HG02852 (cell line): ENCODE results near the gene PVR.
"Not testable (repeated sequence)": the region's sequence is repeated elsewhere in the genome, so short reads cannot be mapped to it uniquely, and the experiment has no call there.

Experiments
- ATAC-seq: cut with Tn5 transposase; IDR thresholded peaks from one replicate; pipeline ENCODE4 v1.9.1; 2021; ENCODE audit warnings: mild to moderate bottlenecking, moderate library complexity; ENCODE audit not compliant: unreplicated experiment

PVR gene, protein sequence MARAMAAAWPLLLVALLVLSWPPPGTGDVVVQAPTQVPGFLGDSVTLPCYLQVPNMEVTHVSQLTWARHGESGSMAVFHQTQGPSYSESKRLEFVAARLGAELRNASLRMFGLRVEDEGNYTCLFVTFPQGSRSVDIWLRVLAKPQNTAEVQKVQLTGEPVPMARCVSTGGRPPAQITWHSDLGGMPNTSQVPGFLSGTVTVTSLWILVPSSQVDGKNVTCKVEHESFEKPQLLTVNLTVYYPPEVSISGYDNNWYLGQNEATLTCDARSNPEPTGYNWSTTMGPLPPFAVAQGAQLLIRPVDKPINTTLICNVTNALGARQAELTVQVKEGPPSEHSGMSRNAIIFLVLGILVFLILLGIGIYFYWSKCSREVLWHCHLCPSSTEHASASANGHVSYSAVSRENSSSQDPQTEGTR

GRCh38 chr19:44643605-44644401 is at the start of gene PVR:
TSS of gene PVR (plus strand) at chr19:44643910. CDS start at chr19:44644097, 187 bp downstream.
- no peak for ATAC-seq

DNA sequence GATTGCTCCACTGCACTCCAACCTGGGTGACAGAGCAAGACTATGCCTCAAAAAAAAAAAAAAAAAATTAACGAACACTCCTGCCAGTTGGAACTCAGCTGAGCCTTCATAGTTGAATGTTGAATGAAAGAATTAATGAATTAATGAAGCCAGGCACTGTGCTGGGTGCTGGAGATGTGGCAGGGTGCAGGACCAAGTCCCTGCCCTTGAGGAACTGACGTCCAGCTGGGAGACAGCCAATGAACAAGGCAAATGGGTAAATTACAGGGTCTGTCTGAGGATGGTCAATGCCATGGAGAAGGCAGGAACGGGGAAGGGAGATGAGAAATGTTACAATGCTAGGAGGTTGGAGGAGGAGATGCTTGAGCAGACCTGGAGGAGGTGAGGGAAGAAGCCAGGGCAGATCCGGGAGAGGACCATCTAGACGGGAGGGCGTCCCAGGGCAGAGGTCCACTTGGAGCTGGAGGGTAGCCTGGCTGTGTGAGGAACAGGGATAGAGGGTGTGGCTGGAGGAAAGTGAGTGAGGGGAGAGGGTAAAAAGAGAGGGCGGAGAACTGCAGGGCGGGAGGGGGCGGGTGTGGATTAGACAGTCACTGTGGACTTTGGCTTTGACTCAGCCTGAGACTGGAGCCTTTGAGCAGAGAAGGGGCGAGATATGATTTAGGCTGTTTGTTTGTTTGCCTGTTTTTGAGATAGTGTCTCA is 47.1 kb upstream of the PVR start:
- ATAC-seq = no peak

GRCh38 chr19:44597131-44597491 is 46.6 kb upstream of the PVR start:
- no peak for ATAC-seq

- no peak for ATAC-seq
Measured at GRCh38 chr19:44598355-44598754, 45.4 kb upstream of the PVR start.

- no peak for ATAC-seq
Measured at GRCh38 chr19:44598880-44599279, 44.8 kb upstream of the PVR start.

DNA sequence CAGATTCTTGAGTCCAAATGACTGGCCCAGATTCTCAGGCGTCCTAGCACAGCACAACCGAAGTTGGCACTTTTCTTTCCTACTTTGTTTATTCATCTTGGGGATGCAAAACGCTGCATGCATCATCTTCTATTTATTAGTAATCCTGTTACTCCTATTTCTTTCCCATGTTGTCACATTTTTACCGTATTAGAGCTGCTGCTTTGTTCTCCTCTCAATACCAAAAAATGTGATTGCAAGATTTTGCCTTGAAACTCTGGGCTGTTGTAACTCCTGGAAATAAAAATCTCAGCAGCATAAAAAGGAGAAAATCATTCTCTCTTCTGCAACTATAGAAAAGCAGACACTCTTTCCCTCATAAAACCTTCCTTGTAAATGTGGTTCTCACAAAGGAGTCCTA is 43.2 kb upstream of the PVR start:
- no peak for ATAC-seq

DNA sequence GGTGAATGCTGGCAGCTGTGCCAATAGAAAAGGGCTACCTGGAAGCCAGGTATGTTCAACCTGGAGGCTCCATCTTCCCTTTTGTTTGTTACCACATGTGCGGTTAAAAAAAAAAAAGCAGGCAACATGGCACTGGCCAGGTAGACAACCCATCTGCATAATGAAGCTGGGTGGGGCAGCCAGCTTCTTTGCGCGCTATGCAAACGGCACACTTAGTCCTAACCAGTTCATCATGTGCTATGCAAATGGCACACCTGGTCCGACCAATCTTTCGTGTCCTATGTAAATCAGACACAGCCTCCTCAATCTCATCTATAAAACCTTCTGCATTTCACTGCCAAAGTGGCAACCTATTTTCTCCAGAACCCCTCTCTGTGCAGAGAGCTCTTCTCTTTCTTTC is 41.6 kb upstream of the PVR start:
- ATAC-seq = no peak

DNA sequence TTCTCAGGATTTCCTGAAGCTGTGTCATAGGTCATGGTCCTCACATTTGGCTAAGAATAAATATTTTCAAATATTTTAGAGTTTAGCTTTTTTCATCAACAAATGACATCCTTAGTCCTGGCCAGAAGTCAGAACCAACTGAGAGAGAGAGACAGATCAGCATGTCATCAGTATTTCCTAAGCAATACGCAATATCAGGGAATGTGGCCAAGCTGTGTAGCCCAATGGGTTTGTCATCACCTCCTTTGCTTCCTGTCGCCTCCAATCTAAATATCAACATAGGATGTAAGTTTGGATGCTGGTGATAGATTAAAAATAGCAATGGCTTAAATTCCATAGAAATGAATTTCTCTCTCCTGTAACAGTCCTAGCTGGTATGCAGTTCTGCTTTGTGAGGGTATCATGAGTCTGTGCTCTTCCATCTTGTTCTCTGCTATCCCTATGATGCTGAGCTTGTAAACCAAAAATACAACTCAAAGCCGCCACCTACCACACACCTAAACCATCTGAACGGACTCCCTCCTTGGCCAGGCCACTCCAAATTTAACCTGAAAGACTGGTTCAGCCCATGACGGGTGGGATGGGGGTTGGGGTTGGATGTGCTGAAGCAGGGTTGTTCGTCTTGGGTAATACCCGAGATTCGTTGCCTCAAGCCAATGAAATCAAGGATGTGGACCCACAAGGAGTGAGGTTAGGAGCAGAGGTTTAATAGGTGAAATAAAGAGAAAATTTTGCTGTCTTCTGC is 40.3 kb upstream of the PVR start:
- no peak for ATAC-seq

GRCh38 chr19:44604241-44604640 is 39.5 kb upstream of the PVR start:
- no peak for ATAC-seq

DNA sequence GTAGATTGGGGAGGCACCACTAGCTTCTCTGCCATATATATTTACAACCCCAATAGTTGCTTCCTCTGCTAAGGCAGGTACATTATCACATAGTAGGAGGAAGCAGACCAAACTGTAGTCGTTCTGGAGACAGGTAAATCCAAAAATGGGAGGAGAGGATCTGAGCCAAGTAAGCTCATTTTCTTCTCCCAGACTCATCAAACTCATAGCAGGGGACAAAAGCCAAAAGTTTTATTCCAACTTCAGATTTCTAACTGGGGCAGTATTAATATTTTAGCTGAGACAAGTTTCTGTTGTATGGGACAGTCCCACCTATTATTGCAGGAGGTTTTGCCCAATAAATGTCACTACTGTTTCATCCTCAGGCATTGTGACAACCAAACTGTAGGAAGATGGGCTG is 38.2 kb upstream of the PVR start:
- ATAC-seq = no peak

- no peak for ATAC-seq
Measured at GRCh38 chr19:44607049-44607448, 36.7 kb upstream of the PVR start.

DNA sequence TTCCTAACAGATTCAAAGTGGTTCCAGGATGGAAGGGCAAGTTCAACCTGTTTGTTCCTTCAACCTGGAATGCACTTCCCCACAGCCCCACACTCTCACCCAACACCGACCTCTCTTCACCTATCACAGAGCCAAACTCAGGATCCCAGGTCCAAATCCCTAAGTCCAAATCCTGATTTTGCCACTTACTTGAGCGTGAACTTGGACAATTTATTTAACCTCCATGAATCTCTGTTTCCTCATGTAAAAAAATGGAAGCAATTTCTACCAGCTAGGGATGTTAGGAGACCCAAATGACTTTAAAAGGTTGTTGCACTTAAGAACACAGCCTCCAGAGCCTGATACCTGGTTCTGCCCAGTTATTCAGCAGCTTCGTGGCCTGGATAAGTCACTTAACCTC is 35.8 kb upstream of the PVR start:
- no peak for ATAC-seq

DNA sequence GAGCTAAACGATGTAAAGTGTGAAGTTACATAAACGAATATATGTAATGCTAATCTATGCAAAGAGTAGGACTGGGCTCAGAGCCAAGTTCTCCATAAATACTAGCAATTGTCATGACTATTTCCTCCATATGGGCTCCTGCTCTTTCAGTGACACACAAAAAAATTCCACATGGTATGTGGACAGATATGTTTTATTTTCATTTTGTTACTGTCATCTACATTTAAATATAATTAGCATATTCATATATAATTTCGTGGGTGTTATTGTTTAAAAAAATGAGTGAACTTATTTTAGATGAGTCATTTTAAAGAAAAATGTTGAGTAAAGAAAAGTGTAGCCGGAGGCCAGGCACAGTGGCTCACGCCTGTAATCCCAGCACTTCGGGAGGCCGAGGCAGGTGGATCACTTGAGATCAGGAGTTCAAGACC is 35.3 kb upstream of the PVR start:
- ATAC-seq = no peak

DNA sequence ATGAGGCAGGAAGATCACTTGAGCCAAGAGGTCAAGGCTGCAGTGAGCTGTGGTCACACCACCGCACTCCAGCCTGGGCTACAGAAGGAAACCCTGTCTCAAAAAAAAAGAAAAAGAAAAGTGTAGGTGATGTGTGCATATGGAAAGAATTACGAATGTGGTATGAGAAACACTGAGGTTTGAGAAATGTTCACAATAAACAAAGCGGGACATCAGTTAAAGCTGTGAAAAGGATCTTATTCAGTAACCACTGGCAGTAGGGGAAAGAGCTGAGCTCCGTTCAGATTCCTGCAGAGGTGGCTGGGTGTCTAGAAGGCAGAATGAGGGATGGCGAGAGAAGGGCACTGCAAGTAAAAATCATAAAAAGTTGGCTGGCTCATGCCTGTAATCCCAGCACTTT is 34.5 kb upstream of the PVR start:
- ATAC-seq = no peak

DNA sequence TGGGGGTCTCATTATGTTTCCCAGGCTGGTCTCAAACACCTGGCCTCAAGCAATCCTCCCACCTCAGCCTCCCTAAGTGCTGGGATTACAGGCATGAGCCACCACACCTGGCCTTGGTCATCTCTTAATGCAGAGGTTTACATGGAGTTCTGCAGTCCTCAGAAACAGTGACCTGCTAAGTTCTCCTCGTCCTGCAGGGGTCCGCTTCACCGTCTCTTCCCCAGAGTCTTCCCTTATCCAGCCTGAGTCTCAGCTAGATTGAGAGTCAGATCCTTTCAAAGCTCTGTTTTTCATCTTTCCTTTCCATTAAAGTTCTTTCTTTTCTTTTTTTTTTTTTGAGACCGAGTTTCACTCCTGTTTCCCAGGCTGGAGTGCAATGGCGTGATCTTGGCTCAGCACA is 33.2 kb upstream of the PVR start:
- ATAC-seq = not testable (repeated sequence)

- no peak for ATAC-seq
Measured at GRCh38 chr19:44611812-44612295, 31.9 kb upstream of the PVR start.

DNA sequence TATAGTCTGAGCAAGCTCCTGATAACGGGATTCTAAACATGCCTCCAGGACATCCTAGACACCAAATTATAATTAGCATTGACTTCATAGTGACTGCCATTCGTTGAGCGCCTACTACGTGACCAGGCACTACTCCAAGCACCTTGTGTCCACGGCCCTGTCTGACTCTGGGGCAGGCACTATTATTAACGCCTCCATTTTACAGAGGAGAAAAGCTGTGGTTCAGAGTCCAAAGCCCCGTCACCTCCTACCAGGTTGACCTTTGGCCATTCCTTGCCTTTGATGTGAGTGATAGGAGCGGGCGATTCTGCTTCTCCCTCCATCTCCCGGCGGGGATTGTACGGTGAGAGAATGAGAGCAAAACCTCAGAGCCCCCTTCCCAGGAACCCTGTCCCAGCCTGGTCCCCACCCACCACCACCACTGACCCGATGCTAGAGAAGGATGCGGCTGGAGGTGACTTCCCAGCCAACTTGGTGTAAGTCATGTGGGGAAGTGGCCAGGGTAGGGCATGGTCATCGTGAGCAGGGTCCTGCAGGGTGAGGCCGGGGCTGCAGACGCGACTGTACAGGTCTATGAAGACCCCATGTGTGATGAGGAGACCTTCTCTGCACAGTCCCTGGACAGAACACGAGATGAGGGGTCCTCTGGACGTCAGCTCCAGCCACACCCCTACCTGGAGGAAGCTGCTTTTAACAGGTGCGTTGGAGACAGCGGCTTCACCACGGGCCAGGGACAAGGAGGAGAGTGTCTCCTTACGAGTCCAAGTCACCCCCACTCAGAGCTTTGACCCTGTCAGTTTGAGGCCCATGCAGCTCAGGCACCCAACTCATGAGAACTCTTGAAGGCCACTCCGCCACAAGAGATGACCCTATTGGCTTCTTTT is 30.2 kb upstream of the PVR start, which contains the start of gene IGSF23:
TSS of gene IGSF23 (plus strand) at position 269 of the 884 bp plus-strand sequence. CDS start at position 352, 83 bp downstream.
- no peak for ATAC-seq

DNA sequence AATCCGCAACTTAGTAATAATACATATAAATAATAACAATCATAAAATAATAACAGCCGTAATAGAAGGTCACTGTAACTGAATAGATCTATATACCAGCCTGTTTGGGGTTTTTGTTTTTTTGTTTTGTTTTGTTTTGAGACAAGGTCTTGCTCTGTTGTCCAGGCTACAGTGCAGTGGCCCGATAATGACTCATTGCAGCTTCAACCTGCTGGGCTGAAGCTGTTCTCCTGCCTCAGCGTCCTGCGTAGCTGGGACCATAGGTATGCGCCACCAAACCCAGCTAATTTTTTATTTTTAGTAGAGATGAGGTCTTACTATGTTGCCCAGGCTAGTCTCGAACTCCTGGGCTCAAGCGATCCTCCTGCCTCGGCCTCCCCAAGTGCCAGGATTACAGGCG is 29.4 kb upstream of the PVR start:
- ATAC-seq = no peak

DNA sequence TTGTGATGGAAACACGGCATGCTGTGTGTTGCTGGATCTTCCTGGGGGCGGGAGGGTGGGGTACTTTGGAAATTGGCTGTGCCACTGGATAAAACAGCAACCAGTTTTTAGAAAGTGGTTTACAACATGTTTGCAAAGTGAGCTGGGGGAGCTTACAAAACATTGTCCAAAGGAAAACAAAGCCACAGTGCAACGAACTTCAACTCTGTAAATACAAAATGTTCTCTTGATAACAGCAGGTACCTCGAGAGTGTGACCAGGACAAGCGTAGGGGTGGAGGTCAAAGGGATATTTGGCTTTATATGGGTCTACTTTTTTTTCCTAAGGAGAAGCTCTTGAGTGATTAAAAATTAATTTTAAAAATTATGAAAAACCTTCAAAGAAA is 27.9 kb upstream of the PVR start:
- ATAC-seq = no peak
